ENCODE measurements around the gene SLC22A9.
"Not testable (repeated sequence)": the region's sequence is repeated elsewhere in the genome, so short reads cannot be mapped to it uniquely, and the experiment has no call there.

The SLC22A9 gene

DNA sequence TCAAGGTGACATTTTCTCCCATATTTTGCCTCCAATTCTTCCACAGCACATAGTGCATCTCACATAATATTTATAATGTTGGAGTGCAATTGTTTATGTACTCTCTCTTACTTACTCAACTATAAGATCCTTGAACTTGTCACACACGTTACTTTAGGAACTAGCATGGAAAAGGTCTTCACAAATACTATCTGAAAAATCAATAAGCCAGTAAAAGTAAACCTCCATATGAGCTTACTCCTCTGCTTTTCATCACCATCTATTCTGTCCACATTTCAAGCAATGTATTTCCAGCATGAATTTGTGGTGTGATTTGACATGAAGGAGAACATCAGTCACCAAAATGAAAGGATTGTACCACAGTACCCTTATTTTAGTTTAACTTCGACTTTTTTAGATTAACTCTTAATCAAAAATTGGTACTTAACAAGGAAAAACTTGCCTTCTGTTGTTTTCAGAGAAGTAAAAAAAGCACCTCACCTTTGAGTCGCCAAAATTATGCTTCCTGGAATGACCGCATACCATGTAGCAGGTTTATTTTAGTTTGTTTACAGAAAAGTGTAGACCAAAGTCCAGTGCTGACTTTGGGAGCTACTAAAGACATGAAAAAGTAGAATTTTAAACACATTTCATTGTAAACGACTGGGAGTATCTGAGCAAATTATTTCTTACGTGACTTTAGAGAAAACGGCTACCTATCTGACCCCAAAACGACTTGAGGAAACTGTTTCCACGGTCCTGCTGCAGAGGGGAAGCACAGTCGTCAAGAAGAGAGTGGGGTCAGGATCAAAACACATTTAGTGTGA, at the start of gene SLC22A9:
SLC22A9 (plus strand) TSS at position 621 of the 806 bp plus-strand sequence. CDS start 272 bp downstream, outside the sequence.
- Histone ChIP-seq H3K27ac (ENCODE audit: poor library complexity, severe bottlenecking) (no peak within 1 kb of the TSS), H3K4me1 (ENCODE audit: insufficient read depth, poor library complexity, severe bottlenecking) (no peaks in the 10 kb centered on the region), H3K9me3 (ENCODE audit: severe bottlenecking) (no peaks in the 10 kb centered on the region), H3K4me3 (ENCODE audit: severe bottlenecking) (no peak within 1 kb of the TSS), H3K36me3 (ENCODE audit: low read depth) (no peaks in the 10 kb centered on the region), H3K27me3 (ENCODE audit: insufficient read depth, poor library complexity, severe bottlenecking) (peaks cover 3% of the 10 kb centered on the region)
- ATAC-seq (ENCODE audit: low read depth) (no peak), DNase-seq (ENCODE audit: low spot score) (no peak)
- TF ChIP-seq, protein P1, sequence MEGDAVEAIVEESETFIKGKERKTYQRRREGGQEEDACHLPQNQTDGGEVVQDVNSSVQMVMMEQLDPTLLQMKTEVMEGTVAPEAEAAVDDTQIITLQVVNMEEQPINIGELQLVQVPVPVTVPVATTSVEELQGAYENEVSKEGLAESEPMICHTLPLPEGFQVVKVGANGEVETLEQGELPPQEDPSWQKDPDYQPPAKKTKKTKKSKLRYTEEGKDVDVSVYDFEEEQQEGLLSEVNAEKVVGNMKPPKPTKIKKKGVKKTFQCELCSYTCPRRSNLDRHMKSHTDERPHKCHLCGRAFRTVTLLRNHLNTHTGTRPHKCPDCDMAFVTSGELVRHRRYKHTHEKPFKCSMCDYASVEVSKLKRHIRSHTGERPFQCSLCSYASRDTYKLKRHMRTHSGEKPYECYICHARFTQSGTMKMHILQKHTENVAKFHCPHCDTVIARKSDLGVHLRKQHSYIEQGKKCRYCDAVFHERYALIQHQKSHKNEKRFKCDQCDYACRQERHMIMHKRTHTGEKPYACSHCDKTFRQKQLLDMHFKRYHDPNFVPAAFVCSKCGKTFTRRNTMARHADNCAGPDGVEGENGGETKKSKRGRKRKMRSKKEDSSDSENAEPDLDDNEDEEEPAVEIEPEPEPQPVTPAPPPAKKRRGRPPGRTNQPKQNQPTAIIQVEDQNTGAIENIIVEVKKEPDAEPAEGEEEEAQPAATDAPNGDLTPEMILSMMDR (IDR thresholded peaks at IDR 0.05; ENCODE audit: poor library complexity, severe bottlenecking), result no peak

DNA sequence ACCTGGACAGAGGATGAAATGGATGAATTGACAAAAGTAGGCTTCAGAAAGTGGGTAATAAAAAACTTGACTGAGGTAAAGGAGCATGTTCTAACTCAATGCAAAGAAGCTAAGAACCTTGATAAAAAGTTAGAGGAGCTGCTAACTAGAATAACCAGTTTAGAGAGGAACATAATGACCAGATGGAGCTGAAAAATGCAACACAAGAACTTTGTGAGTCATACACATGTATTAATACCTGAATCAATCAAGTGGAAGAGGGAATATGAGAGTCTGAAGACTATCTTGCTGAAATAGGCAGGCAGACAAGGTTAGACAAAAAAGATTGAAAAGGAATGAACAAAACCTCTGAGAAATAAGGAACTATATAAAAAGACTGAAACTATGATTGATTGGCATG, 47.9 kb upstream of the SLC22A9 start:
- Histone ChIP-seq H3K9me3 (ENCODE audit: severe bottlenecking) (peaks cover 4% of the 10 kb centered on the region), H3K27ac (ENCODE audit: poor library complexity, severe bottlenecking) (no peak overlapping the region), H3K27me3 (ENCODE audit: insufficient read depth, poor library complexity, severe bottlenecking) (peaks cover 3% of the 10 kb centered on the region), H3K4me3 (ENCODE audit: severe bottlenecking) (no peak overlapping the region), H3K36me3 (ENCODE audit: low read depth) (no peaks in the 10 kb centered on the region), H3K4me1 (ENCODE audit: insufficient read depth, poor library complexity, severe bottlenecking) (no peaks in the 10 kb centered on the region)
- DNase-seq (ENCODE audit: low spot score) (no peak), ATAC-seq (ENCODE audit: low read depth) (no peak)
- TF ChIP-seq, protein P1 (IDR thresholded peaks at IDR 0.05; ENCODE audit: poor library complexity, severe bottlenecking), result no peak

DNA sequence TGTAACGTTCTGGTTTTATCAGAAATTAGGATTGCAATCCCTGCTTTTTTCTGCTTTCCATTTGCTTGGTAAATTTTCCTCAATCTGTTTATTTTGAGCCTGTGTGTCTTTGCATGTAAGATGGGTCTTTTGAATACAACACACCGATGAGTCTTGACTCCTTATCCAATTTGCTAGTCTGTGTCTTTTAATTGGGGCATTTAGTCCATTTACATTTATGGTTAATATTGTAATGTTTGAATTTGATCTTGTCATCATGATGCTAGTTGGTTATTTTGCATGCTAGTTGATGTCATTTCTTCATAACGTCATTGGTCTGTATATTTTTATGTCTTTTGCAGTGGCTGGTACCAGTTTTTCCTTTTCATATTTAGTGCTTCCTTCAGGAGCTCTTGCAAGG, 34.5 kb upstream of the SLC22A9 start:
- not testable (repeated sequence) for H3K9me3 ChIP-seq (ENCODE audit: severe bottlenecking); H3K27me3 ChIP-seq (ENCODE audit: insufficient read depth, poor library complexity, severe bottlenecking); H3K4me1 ChIP-seq (ENCODE audit: insufficient read depth, poor library complexity, severe bottlenecking); DNase-seq (ENCODE audit: low spot score); H3K27ac ChIP-seq (ENCODE audit: poor library complexity, severe bottlenecking); ATAC-seq (ENCODE audit: low read depth); H3K36me3 ChIP-seq (ENCODE audit: low read depth); H3K4me3 ChIP-seq (ENCODE audit: severe bottlenecking)

DNA sequence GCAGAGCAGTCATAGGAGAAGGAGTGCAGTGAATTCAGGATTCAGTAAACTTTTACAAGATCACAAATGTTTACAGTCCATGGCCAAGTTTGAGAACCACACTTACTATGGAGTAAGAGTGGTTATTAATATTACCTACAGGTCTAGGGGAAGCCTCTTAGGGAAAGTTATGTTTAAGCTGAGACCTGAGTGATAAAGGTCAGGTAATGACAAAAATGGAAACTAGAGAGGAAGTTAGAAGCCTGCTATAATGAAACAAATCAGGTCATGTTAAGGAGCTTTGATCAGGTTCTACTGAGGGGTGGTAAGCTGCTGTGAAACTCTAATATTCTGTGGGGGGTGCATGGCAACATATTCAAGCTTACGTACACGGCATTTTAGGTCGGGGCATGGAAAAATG, 32.5 kb upstream of the SLC22A9 start:
- Histone ChIP-seq H3K4me3 (ENCODE audit: severe bottlenecking) (no peak overlapping the region), H3K4me1 (ENCODE audit: insufficient read depth, poor library complexity, severe bottlenecking) (no peaks in the 10 kb centered on the region), H3K36me3 (ENCODE audit: low read depth) (no peaks in the 10 kb centered on the region), H3K9me3 (ENCODE audit: severe bottlenecking) (no peaks in the 10 kb centered on the region), H3K27ac (ENCODE audit: poor library complexity, severe bottlenecking) (no peak overlapping the region), H3K27me3 (ENCODE audit: insufficient read depth, poor library complexity, severe bottlenecking) (no peaks in the 10 kb centered on the region)
- ATAC-seq (ENCODE audit: low read depth), result no peak
- TF ChIP-seq, protein P1 (IDR thresholded peaks at IDR 0.05; ENCODE audit: poor library complexity, severe bottlenecking), result no peak
- no peak for DNase-seq (ENCODE audit: low spot score)

DNA sequence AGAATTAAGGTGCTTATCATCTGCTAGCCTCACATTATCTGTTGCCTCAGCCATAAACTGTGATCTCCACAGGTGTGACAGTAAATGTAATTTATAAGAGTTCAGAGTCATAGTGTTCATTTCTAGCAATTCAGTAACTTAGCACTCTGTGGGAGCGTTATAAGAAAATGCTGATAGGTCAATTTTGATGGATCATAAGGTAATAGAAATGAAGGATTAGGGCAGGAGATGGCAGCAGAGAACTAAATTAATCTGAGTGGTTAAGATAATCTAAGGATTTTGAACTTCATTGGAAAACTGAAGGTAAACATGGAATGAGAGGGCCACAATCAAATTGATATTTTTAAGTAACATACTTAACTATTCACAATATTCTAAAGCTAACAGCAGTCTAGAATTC, 26.5 kb upstream of the SLC22A9 start:
- Histone ChIP-seq H3K27me3 (ENCODE audit: insufficient read depth, poor library complexity, severe bottlenecking) (no peaks in the 10 kb centered on the region), H3K36me3 (ENCODE audit: low read depth) (no peaks in the 10 kb centered on the region), H3K9me3 (ENCODE audit: severe bottlenecking) (no peaks in the 10 kb centered on the region), H3K4me1 (ENCODE audit: insufficient read depth, poor library complexity, severe bottlenecking) (no peaks in the 10 kb centered on the region), H3K27ac (ENCODE audit: poor library complexity, severe bottlenecking) (no peak overlapping the region), H3K4me3 (ENCODE audit: severe bottlenecking) (no peak overlapping the region)
- DNase-seq (ENCODE audit: low spot score) (no peak), ATAC-seq (ENCODE audit: low read depth) (no peak)
- TF ChIP-seq, protein P1 (IDR thresholded peaks at IDR 0.05; ENCODE audit: poor library complexity, severe bottlenecking), result no peak

All from RWPE2 (cell line).